Endothelial cell (in vitro differentiated cells): ENCODE results near the gene CAV1. TPM values are rescaled to one million over a fixed set of nuclear protein-coding genes. Genes with fewer than 3 reads are reported as not detected.
A peak's percentile ranks its signal among the peaks of the same experiment; 100 is the strongest.

ENCODE experiments used
- DNase-seq: peaks from one replicate; pipeline ENCODE4 v3.0.0; 2021; ENCODE audit warnings: low spot score
- H3K27ac Mint-ChIP-seq: one replicate; pipeline ENCODE4 v1.8.0; 2021; ENCODE audit warnings: mixed read lengths, inconsistent platforms; ENCODE audit not compliant: unreplicated experiment
- H3K27me3 Mint-ChIP-seq: one replicate; pipeline ENCODE4 v1.8.0; 2021; ENCODE audit warnings: mild to moderate bottlenecking, moderate library complexity, mixed read lengths, inconsistent platforms; ENCODE audit not compliant: unreplicated experiment
- H3K36me3 Mint-ChIP-seq: one replicate; pipeline ENCODE4 v1.8.0; 2021; ENCODE audit warnings: mild to moderate bottlenecking, low read depth, mixed read lengths, inconsistent platforms; ENCODE audit not compliant: unreplicated experiment
- H3K4me1 Mint-ChIP-seq: one replicate; pipeline ENCODE4 v1.8.0; 2021; ENCODE audit warnings: mild to moderate bottlenecking, mixed read lengths, inconsistent platforms; ENCODE audit not compliant: unreplicated experiment
- H3K4me3 Mint-ChIP-seq: one replicate; pipeline ENCODE4 v1.8.0; 2021; ENCODE audit warnings: mild to moderate bottlenecking, mixed read lengths, inconsistent platforms; ENCODE audit not compliant: unreplicated experiment
- H3K9me3 Mint-ChIP-seq: one replicate; pipeline ENCODE4 v1.8.0; 2021; ENCODE audit warnings: mixed read lengths, inconsistent platforms; ENCODE audit not compliant: unreplicated experiment
- total RNA-seq: library from RNA; stranded (reverse); fragmentation: NEBNext Ultra II Directional; extraction: Animal tissue kit (Norgen Biotek cat#: 25700); gene quantifications from one replicate; pipeline ENCODE4 v1.2.1, GENCODE V29; 2021; ENCODE audit not compliant: unreplicated experiment
- TF ChIP-seq, protein P1 (sequence below): fragments of 200-600 bp; sonication (generic); IDR thresholded peaks from one replicate; pipeline ENCODE4 v1.5.0; 2021; ENCODE audit warnings: antibody characterized with exemption; ENCODE audit not compliant: unreplicated experiment

Gene CAV1
- total RNA-seq, 1 donor from 2014 or later, result 48.2 TPM

DNA sequence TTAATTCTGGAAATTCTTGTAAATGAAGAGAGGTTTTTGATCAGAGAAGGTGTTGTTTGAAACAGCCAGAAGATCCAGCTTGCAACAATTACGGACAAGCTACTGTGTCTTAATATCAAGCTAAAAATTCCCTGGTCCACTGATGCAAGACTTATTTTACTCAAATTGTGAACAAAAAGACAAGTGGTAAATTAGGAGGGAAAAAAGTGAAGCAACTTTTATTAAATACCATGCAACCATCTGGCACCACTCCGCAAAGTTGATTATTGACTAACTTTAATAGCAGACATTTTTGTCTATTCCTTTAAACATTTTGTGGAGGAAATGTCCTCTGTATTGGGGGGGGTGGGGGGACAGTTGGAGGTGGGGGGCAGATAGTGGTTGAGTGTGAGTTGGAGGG lies 30.4 kb upstream of the CAV1 start:
- Mint-ChIP-seq H3K9me3 (no peaks in the 10 kb centered on the region), H3K36me3 (no peaks in the 10 kb centered on the region), H3K4me1 (peaks cover 9% of the 10 kb centered on the region), H3K27me3 (no peaks in the 10 kb centered on the region), H3K4me3 (no peak overlapping the region), H3K27ac (no peak overlapping the region)
- no peak for DNase-seq
- TF ChIP-seq, protein P1, sequence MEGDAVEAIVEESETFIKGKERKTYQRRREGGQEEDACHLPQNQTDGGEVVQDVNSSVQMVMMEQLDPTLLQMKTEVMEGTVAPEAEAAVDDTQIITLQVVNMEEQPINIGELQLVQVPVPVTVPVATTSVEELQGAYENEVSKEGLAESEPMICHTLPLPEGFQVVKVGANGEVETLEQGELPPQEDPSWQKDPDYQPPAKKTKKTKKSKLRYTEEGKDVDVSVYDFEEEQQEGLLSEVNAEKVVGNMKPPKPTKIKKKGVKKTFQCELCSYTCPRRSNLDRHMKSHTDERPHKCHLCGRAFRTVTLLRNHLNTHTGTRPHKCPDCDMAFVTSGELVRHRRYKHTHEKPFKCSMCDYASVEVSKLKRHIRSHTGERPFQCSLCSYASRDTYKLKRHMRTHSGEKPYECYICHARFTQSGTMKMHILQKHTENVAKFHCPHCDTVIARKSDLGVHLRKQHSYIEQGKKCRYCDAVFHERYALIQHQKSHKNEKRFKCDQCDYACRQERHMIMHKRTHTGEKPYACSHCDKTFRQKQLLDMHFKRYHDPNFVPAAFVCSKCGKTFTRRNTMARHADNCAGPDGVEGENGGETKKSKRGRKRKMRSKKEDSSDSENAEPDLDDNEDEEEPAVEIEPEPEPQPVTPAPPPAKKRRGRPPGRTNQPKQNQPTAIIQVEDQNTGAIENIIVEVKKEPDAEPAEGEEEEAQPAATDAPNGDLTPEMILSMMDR, result no peak

DNA sequence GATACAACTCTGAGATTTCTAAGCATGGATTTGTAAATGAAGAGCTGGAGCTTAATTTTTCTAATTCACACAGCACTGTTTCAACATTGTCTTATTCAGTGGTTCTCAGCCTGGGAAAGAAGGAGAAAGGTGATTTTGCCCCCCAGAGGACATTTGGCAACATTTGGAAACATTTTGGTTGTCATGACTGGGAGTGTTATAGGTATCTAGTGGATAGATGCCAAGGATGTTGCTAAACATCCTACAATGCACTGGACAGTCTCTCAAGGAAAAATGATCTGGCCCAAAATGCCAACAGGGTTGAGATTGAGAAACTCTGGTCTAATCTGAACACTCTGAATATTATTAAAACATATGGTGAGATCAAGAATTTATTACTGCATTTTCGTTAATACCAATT lies 29.1 kb upstream of the CAV1 start:
- TF ChIP-seq, protein P1, result no peak
- H3K27ac Mint-ChIP-seq, result no peak overlapping the region
- H3K4me1 Mint-ChIP-seq, result peaks cover 16% of the 10 kb centered on the region
- DNase-seq, result no peak
- H3K9me3 Mint-ChIP-seq, result no peaks in the 10 kb centered on the region
- H3K36me3 Mint-ChIP-seq, result no peaks in the 10 kb centered on the region
- peaks cover 2% of the 10 kb centered on the region for H3K27me3 Mint-ChIP-seq
- H3K4me3 Mint-ChIP-seq, result no peak overlapping the region

DNA sequence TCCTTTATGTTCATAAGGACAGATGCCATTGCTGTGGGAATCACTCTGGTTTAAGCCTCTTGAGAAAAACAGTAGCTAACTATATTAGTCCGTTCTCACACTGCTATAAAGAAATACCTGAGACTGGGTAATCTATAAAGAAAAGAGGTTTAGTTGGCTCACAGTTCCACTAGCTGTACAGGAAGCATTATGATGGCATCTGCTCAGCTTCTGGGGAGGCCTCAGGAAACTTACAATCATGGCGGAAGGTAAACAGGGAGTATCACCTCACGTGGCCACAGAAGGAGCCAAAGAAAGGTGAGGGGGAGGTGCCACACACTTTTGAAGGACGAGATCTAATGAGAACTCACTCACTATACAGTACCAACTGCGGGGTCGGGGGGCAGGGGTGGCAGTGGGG lies 28.2 kb upstream of the CAV1 start:
- Mint-ChIP-seq H3K27ac (no peak overlapping the region), H3K4me3 (no peak overlapping the region), H3K36me3 (no peaks in the 10 kb centered on the region), H3K4me1 (peaks cover 24% of the 10 kb centered on the region), H3K9me3 (no peaks in the 10 kb centered on the region), H3K27me3 (peaks cover 2% of the 10 kb centered on the region)
- no peak for DNase-seq
- TF ChIP-seq, protein P1, result no peak

DNA sequence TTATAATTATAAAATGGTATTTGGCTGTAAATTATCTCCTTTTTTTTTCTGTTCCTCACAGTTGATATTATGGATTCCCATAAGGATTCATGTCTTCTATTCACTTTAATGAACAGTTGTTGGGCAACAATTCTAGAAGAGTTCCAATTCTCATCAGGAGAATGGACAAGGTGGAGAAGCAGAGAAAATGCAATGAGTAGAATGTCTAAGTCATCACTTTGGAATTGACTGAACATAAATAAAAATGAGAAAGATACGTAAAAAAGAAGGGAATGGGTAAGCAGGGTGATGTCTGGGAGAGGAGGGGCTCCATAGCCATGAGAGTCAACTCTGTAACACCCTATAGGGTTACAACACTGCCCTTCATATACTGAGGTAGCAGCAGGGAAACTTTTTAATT lies 27.1 kb upstream of the CAV1 start:
- Mint-ChIP-seq H3K27ac (no peak overlapping the region), H3K4me3 (no peak overlapping the region), H3K4me1 (peaks cover 21% of the 10 kb centered on the region), H3K9me3 (no peaks in the 10 kb centered on the region), H3K36me3 (no peaks in the 10 kb centered on the region), H3K27me3 (peaks cover 2% of the 10 kb centered on the region)
- TF ChIP-seq, protein P1, result no peak
- DNase-seq, result no peak

DNA sequence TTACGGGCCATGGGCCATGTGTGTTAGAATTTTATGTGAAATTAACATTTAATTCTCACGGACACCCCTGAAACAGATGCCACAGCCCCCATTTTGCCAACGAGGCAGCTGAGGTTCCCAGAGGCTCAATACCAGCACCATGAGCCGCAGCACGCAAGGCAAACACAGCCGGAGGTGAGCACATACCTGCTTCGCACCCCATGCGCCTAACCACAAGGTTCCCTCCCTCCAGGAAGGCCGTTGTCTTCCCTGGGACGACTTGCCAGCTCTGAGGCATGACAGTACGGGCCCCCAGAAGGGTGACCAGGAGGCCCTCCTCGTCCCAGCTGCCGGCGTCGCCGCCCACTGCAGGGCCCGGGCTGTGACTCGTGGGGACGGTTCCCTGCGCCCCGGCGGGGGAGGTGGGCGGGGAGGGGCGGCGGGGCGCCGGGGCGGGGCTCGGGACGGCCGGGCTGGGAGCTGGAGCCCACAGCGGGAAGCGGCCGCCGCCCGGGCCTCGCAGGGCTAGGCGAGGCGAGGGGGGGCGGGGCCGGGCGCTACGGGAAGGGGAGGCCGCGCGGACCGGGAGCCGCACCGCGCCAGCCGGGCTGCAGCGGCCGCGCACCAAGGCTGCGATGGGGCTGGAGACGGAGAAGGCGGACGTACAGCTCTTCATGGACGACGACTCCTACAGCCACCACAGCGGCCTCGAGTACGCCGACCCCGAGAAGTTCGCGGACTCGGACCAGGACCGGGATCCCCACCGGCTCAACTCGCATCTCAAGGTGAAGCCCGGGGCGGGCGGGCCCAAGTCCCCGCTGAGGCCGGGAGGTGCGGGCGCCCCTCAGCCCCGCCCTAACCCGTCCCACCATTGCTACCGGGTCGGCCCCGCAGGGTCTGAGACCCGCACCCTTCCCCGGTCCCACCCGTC lies 25.4 kb upstream of the CAV1 start, which contains the start of gene CAV2:
TSS of gene CAV2 (plus strand) at position 571 of the 910 bp plus-strand sequence. CDS start at position 615, 44 bp downstream.
- Mint-ChIP-seq H3K27ac (peak within 1 kb of the TSS; percentile 89), H3K36me3 (no peaks in the 10 kb centered on the region), H3K9me3 (no peaks in the 10 kb centered on the region), H3K4me1 (peaks cover 21% of the 10 kb centered on the region), H3K4me3 (peak within 1 kb of the TSS; percentile 97), H3K27me3 (peaks cover 2% of the 10 kb centered on the region)
- peak; percentile 62 for DNase-seq
- TF ChIP-seq, protein P1, result no peak
